Measurements from ENCODE around the gene TBC1D17. TPM values are rescaled to one million over a fixed set of nuclear protein-coding genes. Genes with fewer than 3 reads are reported as not detected.

The TBC1D17 gene
- total and polyA plus RNA-seq, 10 of the 15 experiments (the other 5 are each of a cell fraction or from before 2014, with no cell fraction given), result 0.42 to 20.4 (median 11.2) TPM

GRCh38 chr19:49873834-49874233 is 3.7 kb upstream of the TBC1D17 start:
- H3K4me1 ChIP-seq (ENCODE audit: control insufficient read depth, insufficient read depth, low read length), result peaks cover 27% of the 10 kb centered on the region
- TF ChIP-seq ZNF207 (IDR thresholded peaks at IDR 0.05; ENCODE audit: borderline replicate concordance) (no peak), MXI1 (IDR thresholded peaks at IDR 0.05; ENCODE audit: low read depth, low read length) (no peak), SMC3 (IDR thresholded peaks at IDR 0.05; ENCODE audit: borderline replicate concordance, low read length) (no peak), POLR2AphosphoS5 (IDR thresholded peaks at IDR 0.05; ENCODE audit: low read length) (no peak), CHD1 (IDR thresholded peaks at IDR 0.05; ENCODE audit: low read depth, low read length) (no peak)
- TF ChIP-seq, protein P1, sequence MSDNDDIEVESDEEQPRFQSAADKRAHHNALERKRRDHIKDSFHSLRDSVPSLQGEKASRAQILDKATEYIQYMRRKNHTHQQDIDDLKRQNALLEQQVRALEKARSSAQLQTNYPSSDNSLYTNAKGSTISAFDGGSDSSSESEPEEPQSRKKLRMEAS (IDR thresholded peaks at IDR 0.05; ENCODE audit: low read depth, low read length), result no peak
- intact Hi-C loops (cut with micrococcal nuclease; ENCODE audit: unreplicated experiment) (loop anchor here (5.0 kb wide), 1 partner anchor 387 kb away; the partner anchor contains the start of gene RPL13A), in situ Hi-C loops (cut with MboI) (no loop called here)
- H3K36me3 ChIP-seq (ENCODE audit: control insufficient read depth in 2 of 2, insufficient read depth in 2 of 2, low read length in 1 of 2), result no peaks in the 10 kb centered on the region; a peak in 2 of 4 replicates
- no peaks in the 10 kb centered on the region for H3K27me3 ChIP-seq (replicated peaks in 1 of 2; ENCODE audit: control insufficient read depth in 2 of 2, insufficient read depth in 2 of 2, low read length in 1 of 2)
- no peaks in the 10 kb centered on the region for H3K9me3 ChIP-seq (replicated peaks; ENCODE audit: control insufficient read depth, insufficient read depth, low read length)
- RAD21 ChIA-PET (ENCODE audit: unreplicated experiment), result no interaction called here
- H3K4me2 ChIP-seq (ENCODE audit: control insufficient read depth, insufficient read depth), result no peak overlapping the region
- no TSS peak for BruUV-seq (replicated peaks)
- CTCF ChIA-PET, result no interaction called here
- POLR2A ChIA-PET, result interaction anchor here (0.7 kb wide), 1 partner anchor 207 kb away, joined by 3 read pairs; no protein-coding TSS in a partner anchor
- H3K79me2 ChIP-seq (ENCODE audit: control insufficient read depth, insufficient read depth, low read length), result peaks cover 27% of the 10 kb centered on the region
- SMC1A ChIA-PET (ENCODE audit: uncharacterized antibody, unreplicated experiment), result no interaction called here
- H4K20me1 ChIP-seq (ENCODE audit: control insufficient read depth, insufficient read depth), result no peaks in the 10 kb centered on the region
- H3K9ac ChIP-seq (ENCODE audit: control insufficient read depth, insufficient read depth, low read length), result no peak overlapping the region
- FAIRE-seq (no peak), ATAC-seq (no peak), DNase-seq (ENCODE audit: low read depth, low spot score) (no peak)
- H2AFZ ChIP-seq (ENCODE audit: control insufficient read depth, low read depth, low read length), result no peak overlapping the region
- H3K27ac ChIP-seq (ENCODE audit: control insufficient read depth, insufficient read depth), result no peak overlapping the region
- no peak overlapping the region for H3K4me3 ChIP-seq
- 95% methylated on average over 10 of the region's 10 CpGs for WGBS (ENCODE audit: insufficient coverage, insufficient replicate concordance, low lambda C conversion rate, missing lambda C conversion rate)

- peak overlapping the region; percentile 87 for H3K4me2 ChIP-seq (ENCODE audit: control insufficient read depth, insufficient read depth)
- ChIA-PET RAD21 (ENCODE audit: unreplicated experiment) (no interaction called here), SMC1A (ENCODE audit: uncharacterized antibody, unreplicated experiment) (no interaction called here), CTCF (no interaction called here), POLR2A (no interaction called here)
- ATAC-seq (no peak), DNase-seq (ENCODE audit: low read depth, low spot score) (no peak), FAIRE-seq (no peak)
- no peak overlapping the region for H3K27ac ChIP-seq (ENCODE audit: control insufficient read depth, insufficient read depth)
- no peaks in the 10 kb centered on the region for H3K27me3 ChIP-seq (replicated peaks in 1 of 2; ENCODE audit: control insufficient read depth in 2 of 2, insufficient read depth in 2 of 2, low read length in 1 of 2)
- intact Hi-C loops (cut with micrococcal nuclease; ENCODE audit: unreplicated experiment), result loop anchor here (5.0 kb wide), 2 partner anchors 53 to 387 kb away; partner anchors contain the start of genes ATF5, NUP62 and RPL13A
- H4K20me1 ChIP-seq (ENCODE audit: control insufficient read depth, insufficient read depth), result no peaks in the 10 kb centered on the region
- H3K9ac ChIP-seq (ENCODE audit: control insufficient read depth, insufficient read depth, low read length), result peak overlapping the region; percentile 84
- H3K36me3 ChIP-seq (ENCODE audit: control insufficient read depth in 2 of 2, insufficient read depth in 2 of 2, low read length in 1 of 2), result no peaks in the 10 kb centered on the region; a peak in 2 of 4 replicates
- WGBS (ENCODE audit: insufficient coverage, insufficient replicate concordance, low lambda C conversion rate, missing lambda C conversion rate), result 87% methylated on average over 11 of the region's 11 CpGs
- peaks cover 30% of the 10 kb centered on the region for H3K4me1 ChIP-seq (ENCODE audit: control insufficient read depth, insufficient read depth, low read length)
- no peak overlapping the region for H2AFZ ChIP-seq (ENCODE audit: control insufficient read depth, low read depth, low read length)
- peak overlapping the region; percentile 90; the same call in 1 of the 2 replicates for H3K4me3 ChIP-seq
- no peaks in the 10 kb centered on the region for H3K9me3 ChIP-seq (replicated peaks; ENCODE audit: control insufficient read depth, insufficient read depth, low read length)
- in situ Hi-C loops (cut with MboI), result loop anchor here (25.0 kb wide), 1 partner anchor 1237 kb away; the partner anchor contains the start of genes CA11 and DBP
- peaks cover 27% of the 10 kb centered on the region for H3K79me2 ChIP-seq (ENCODE audit: control insufficient read depth, insufficient read depth, low read length)
- no TSS peak for BruUV-seq (replicated peaks)
- TF ChIP-seq, protein P2, sequence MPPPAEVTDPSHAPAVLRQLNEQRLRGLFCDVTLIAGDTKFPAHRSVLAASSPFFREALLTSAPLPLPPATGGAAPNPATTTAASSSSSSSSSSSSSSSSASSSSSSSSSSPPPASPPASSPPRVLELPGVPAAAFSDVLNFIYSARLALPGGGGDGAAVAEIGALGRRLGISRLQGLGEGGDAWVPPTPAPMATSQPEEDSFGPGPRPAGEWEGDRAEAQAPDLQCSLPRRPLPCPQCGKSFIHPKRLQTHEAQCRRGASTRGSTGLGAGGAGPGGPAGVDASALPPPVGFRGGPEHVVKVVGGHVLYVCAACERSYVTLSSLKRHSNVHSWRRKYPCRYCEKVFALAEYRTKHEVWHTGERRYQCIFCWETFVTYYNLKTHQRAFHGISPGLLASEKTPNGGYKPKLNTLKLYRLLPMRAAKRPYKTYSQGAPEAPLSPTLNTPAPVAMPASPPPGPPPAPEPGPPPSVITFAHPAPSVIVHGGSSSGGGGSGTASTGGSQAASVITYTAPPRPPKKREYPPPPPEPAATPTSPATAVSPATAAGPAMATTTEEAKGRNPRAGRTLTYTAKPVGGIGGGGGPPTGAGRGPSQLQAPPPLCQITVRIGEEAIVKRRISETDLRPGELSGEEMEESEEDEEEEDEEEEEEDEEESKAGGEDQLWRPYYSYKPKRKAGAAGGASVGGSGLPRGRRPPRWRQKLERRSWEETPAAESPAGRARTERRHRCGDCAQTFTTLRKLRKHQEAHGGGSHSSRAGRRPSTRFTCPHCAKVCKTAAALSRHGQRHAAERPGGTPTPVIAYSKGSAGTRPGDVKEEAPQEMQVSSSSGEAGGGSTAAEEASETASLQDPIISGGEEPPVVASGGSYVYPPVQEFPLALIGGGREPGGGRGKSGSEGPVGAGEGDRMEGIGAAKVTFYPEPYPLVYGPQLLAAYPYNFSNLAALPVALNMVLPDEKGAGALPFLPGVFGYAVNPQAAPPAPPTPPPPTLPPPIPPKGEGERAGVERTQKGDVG (CRISPR knock-in tag; IDR thresholded peaks at IDR 0.05), result no peak
- TF ChIP-seq GATAD2B (conservative IDR thresholded peaks at IDR 0.05; ENCODE audit: low read depth) (no peak), CBX5 (IDR thresholded peaks at IDR 0.05; ENCODE audit: low read depth) (no peak), CHD1 (IDR thresholded peaks at IDR 0.05; ENCODE audit: low read depth, low read length) (no peak), RAD51 (IDR thresholded peaks at IDR 0.05) (no peak), SUPT20H (IDR thresholded peaks at IDR 0.05; ENCODE audit: borderline replicate concordance, control insufficient read depth, low read depth, low read length) (no peak), SMC3 (IDR thresholded peaks at IDR 0.05; ENCODE audit: borderline replicate concordance, low read length) (no peak), GABPA (IDR thresholded peaks at IDR 0.05; ENCODE audit: low read depth) (no peak), TARDBP (IDR thresholded peaks at IDR 0.05; ENCODE audit: borderline replicate concordance) (no peak), JUND (IDR thresholded peaks at IDR 0.05; ENCODE audit: low read depth, low read length) (no peak)
Measured at GRCh38 chr19:49874503-49875157, 2.9 kb upstream of the TBC1D17 start.
